NCI-H1417 treated with DMSO at 0.1 percent for 48 hours (cell line): ENCODE data around the gene RNF144A.

Source experiments
- DNase-seq: peaks from one replicate; lab custom pipeline; 2025; lab: John Stamatoyannopoulos, UW

Gene RNF144A

GRCh38 chr2:7022492-7023385 lies 105.5 kb downstream of the RNF144A start:
- no peak for DNase-seq

GRCh38 chr2:7023542-7023941 lies 106.3 kb downstream of the RNF144A start:
- no peak for DNase-seq

DNA sequence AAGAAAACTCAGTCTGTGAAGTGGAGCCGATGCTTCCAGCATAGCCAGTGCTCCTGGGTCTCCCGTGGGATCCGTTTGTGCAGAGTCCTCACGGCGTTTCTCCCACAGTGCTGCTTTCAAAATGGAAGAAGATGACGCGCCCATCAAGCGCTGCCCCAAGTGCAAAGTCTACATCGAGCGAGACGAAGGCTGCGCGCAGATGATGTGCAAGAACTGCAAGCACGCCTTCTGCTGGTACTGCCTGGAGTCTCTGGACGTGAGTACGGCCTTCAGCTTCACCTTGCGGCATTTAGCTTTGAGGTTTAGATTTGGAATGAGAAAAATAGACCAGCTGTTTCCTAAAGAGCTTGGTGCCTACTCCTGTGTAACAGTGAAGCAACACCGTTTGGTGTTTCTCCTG lies 107.0 kb downstream of the RNF144A start:
- no peak for DNase-seq

DNA sequence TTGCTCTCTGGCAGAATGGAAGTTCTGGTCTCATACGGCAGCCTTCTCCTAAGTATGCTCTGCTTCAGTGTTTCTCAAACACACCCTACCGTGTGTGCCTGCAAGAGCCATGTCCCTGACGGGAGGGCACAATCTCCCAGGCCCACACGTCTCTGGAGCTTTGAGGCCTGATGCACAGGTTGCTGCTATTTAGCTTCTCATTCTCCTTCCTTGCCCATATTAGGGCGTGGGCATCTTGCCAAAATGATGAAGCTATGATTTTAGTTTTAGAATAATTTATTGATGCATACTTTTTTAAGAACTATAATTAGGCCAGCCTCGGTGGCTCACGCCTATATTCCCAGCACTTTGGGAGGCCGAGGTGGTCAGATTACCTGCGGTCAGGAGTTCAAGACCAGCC lies 107.9 kb downstream of the RNF144A start:
- no peak for DNase-seq

DNA sequence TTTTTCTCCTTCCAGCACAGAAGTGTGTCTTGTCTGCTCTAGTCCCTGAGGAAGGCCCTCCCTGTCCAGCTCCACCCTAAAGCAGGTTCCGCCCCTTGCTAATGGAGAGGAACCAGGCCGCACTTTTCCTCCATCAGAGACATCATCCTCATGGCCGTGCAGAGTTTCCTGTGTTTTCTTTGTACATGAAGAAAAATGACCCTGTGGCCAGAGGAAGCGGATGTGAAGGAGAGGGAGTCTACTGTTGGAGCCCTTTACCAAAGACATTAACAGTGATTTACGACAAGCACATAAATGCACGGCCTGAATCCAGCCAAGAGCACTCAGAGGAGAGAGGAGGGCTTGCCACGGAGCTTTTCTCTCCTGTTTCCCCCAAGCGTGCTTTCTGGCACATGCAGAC lies 109.5 kb downstream of the RNF144A start:
- DNase-seq, result no peak

DNA sequence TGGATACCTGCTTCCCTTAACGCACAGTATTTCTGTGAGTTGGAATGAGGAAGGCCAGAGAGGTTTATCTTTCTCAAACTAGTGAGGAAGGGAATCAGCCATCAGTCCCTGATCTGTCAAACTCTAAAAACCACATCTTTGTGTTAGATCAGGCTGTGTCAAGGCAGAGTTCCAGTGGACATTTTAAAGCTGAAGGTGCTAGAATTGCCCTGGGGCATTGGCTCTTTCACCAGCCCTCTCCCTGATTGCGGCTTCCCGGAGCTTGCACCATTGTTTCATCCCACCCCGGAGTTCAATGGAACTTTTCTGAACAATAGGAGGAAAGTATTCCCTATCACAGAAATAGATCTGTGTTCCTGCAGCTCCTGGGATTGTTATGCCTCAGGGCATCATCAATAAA lies 110.2 kb downstream of the RNF144A start:
- no peak for DNase-seq

- DNase-seq, result no peak
Measured at GRCh38 chr2:7027956-7028655, 110.9 kb downstream of the RNF144A start.

DNA sequence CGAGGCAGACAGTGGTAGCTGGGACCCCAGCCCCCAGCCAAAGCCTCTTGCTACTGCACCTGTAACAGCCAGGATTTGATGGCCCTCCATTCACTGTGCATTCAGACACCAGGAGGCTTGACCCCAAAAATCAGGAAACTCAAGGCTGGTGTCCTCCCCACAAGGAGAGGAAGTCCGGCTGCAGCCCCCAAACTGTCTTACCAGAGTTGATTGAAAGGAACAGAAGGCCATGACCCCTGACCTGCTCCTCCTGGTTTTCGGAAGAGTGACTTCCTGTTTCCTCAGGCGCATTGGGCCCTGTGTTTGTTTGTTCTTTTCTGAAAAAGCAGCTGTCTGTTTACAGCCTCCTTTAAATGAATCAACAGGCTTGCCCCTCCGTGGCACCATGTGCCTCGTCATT lies 111.6 kb downstream of the RNF144A start:
- DNase-seq, result no peak

DNA sequence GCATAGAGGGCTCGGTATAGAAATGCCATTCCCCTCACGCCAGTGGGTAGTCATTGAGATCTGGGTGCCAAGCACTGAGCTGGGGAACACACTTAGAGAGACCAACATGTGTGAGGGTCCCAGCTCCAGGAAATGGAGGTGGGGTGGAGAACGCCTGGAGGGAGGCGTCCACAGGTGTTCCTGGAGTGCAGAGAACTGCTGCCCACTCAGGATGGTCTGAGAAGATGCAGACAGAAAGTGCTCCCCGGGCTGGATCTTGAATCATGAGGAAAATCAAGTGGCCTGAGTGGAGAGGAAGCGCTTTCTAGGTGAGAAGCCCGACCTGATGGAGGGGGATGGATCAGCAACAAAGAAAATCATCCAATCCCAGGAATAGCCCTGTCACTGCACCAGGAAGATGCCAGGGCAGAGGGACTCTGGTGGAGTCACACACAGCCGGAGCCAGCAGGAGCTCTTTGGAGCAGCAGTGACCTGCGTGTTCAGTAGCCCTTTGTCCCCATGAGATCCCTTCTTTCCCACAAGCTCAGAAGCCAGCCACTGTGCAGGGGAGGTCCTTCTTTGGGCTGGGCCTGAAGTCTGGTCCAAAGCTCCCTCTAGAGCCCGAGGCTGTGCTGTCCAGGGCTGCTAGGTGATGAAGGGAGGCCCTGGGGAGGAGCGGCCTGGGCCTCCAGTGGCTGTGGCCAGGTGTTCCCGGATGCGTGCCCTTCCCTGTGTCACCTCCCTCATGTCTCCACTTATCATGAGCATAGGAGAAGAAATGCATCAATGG lies 112.3 kb downstream of the RNF144A start:
- no peak for DNase-seq

DNA sequence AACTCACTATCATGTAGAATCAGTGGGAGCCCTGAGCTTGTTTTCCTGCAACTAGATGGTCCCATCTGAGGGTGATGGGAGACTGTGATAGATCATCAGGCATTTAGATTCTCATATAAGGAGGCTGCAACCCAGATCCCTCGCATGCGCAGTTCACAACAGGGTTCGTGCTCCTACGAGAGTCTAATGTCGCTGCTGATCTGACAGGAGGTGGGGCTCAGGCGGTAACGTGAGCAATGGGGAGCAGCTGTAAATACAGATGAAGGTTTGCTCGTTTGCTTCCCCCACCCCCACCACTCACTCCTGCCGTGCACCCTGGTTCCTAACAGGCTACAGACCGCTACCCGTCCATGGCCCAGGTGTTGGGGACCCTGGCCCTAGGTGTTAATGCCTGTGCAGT lies 113.6 kb downstream of the RNF144A start:
- no peak for DNase-seq

DNA sequence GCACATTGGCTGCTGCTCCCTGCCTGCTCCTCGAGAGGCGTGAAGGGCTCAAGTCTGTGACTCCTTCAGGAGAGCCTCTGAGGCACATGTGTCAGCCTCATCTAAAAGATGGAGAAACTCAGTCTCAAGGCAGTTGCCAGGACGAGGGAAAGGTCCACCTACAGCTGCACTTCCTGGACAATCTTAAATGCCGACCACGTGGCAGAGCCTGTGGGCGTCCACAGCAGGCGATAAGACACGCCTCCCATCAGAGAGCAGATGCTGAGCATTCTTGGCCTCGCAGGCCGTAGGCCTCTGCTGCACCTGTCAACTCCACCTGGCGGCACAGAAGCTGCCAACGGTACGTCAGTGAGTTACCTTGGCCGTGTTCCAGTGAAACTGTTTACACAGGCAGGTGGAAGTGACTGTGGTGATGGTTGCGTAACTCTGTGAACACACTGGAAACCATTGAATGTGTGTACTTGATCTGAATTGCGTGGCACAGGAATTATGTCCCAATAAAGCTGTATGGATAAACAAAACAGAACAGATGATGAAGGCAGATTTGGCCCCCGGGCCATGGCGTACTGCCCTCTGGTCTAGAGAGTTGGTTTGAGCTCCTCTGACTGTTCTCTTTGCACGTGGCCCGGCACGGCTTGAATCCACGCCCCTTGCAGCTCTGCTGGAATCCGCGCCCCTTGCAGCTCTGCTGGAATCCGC lies 114.5 kb downstream of the RNF144A start:
- DNase-seq, result peak; percentile 97

DNA sequence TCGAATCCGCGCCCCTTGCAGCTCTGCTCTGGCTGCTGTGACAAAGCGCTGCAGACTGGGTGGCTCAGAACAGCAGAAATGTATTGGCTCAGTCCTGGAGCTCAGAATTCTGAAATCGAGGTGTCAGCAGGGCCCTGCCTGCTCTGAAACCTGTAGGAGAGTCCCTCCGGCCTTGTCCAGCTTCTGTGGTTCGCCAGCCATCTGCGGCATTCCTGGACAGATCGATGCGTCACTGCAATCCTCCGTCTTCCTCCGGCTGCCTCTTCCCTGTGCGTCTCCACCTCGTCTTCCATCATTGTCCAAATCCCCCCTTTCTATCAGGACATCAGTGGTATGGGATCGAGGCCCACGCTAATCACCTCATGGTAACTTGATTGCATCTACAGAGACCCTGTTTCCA lies 115.2 kb downstream of the RNF144A start:
- DNase-seq, result no peak

DNA sequence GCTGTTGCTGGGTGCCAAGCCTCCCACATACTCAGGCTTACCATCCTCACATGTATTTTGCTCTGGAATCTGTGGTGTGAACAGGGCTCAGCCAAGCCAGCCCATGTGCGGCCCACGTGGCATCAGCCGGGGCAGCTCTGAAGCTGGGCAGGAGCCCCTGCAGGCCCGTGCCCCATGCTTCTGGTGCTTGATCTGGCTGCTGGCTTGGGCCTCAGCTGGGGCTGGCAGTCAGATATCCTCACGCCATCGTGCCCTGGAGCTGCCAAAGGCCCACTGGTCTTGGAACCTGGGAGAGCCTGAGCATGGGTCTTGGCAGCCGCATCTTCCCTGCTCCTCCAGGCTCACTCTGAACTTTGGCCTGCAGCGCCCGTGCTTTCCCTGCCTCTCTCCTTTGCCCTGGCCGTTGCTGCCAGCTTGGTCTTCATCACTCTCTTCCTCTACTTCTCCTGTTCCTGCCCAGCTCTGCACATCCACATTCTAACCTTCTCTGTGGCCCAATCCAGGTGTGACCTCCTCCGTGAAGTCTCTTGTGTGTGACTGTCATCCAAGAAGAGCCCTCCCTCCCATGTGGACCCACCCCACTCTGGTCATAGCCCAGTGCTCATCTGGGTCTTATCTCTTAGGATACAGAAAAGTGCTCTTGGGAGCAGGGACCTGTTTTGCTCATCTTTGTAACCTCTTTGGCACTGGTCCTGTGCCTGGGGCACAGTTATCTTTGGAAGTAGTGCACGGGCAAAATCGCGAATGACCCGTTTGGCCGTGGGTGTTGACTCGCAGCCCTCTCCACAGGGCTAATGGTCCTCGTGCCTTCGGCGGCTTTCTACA lies 116.1 kb downstream of the RNF144A start:
- no peak for DNase-seq

- DNase-seq, result no peak
Measured at GRCh38 chr2:7034303-7034702, 117.1 kb downstream of the RNF144A start.

DNA sequence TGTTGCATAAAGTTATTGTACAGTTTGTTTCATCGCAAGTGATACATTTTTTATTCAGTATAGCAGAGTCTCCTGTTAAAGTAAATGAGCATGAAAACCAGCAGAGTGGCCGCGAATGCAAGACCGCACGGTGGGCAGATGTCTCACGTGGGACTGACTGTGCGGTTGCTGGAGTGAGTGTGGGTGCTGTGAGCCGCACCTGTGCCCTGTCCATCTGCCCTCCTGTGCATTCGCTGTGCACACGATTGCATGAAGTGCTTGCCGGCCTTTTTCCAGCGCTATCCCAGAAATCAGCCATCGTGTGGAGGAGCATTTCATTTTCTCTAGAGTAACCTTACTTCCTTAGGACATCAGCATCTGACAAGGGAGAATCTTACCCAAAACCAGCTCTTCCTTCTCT lies 118.7 kb downstream of the RNF144A start:
- no peak for DNase-seq

- DNase-seq, result no peak
Measured at GRCh38 chr2:7037340-7038333, 120.4 kb downstream of the RNF144A start.

- no peak for DNase-seq
Measured at GRCh38 chr2:7040547-7040946, 123.3 kb downstream of the RNF144A start.

DNA sequence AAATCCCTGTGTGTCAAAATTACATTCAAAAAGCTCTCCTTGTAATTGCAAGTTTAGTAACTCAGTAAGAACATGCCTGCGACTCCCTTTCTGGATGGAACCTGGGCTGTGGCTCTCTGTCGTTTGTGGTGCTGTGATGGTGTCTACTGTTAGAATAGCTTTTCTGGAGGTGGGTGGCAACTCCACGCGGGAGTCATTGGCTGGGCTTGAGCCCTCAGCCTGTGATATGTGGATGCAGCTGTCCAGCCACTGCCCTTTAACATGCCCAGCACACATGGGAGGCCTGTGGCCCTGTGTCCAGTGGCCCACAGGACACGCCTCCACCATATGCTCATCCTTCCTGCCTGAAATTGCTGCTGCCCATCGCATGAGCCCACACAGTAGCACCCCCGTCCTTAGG lies 124.2 kb downstream of the RNF144A start:
- DNase-seq, result no peak

GRCh38 chr2:7043690-7044089 lies 126.5 kb downstream of the RNF144A start:
- DNase-seq, result no peak
